NCI-H128 (cell line): ENCODE data around the gene DIS3L.
"Not testable (repeated sequence)": the region's sequence is repeated elsewhere in the genome, so short reads cannot be mapped to it uniquely, and the experiment has no call there.

Source experiments
- DNase-seq: peaks from one replicate; lab custom pipeline; 2025; ENCODE audit not compliant: unreplicated experiment; lab: John Stamatoyannopoulos, UW

The DIS3L gene

DNA sequence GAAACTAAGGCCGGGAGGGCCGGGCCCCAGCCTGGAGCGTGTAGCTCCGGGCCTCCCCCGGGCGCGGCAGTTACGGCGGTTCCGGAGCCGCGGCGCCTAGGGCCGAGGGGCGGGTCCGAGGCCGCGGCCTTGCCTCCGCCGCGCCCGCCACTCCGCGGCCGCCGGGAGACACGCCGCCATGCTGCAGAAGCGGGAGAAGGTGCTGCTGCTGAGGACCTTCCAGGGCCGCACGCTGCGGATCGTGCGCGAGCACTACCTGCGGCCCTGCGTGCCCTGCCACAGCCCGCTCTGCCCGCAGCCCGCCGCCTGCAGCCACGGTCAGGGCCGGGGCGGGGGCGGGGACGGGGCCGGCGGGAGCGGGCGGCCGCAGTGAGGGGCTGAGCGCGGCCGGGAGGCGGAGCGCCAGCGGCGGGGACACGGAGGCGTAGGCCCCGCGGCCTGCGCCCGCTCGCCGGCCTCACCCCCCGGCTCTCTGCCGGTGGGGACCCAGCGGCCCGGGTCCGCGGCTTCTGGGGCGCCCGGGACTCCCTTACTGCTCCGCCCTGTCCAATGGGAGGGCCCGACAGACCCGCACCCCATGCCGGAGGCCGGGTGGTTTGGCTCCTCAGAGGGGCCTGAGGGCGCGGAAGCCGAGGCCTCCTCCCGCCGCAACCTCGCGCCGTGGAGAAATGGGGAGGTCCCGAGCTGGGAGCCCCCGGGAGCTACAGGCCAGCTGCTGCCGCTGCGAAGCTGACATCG is at the start of gene DIS3L:
DIS3L (plus strand) TSS at position 150 of the 738 bp plus-strand sequence; CDS start at position 179, 29 bp downstream.
- no peak for DNase-seq

DNA sequence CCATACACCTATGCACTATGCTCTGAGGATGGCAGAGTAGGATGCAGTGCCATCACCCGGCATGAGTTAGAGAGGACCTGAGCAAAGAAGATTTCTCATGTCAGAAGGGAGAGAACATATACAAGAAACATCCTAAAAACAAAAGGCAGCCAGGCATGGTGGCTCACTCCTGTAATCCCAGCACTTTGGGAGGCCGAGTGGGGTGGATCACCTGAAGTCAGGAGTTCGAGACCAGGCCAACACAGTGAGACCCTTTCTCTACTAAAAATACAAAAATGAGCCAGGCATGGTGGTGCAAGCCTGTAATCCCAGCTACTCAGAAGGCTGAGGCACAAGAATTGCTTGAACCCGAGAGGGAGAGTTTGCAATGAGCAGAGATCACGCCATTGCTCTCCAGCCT is 47.5 kb upstream of the DIS3L start:
- DNase-seq = not testable (repeated sequence)

DNA sequence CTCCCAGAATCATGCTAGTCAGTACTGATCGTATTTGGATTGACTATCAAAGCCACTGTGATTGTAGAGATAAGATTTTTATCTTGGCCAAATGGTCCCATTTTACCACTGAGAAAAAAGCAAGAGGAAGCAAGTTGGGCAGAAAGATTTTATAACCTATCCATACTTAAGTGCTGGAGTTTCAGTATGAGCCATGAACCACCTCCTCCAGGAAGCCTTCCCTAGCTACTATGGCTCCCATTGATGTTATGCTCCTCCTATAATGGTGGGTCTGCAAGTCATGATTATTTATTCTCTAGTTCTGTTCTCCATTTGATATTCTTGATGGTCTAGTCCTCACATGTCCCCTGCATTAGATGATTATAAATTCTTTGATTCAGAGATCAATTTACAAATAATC is 46.4 kb upstream of the DIS3L start:
- no peak for DNase-seq

DNA sequence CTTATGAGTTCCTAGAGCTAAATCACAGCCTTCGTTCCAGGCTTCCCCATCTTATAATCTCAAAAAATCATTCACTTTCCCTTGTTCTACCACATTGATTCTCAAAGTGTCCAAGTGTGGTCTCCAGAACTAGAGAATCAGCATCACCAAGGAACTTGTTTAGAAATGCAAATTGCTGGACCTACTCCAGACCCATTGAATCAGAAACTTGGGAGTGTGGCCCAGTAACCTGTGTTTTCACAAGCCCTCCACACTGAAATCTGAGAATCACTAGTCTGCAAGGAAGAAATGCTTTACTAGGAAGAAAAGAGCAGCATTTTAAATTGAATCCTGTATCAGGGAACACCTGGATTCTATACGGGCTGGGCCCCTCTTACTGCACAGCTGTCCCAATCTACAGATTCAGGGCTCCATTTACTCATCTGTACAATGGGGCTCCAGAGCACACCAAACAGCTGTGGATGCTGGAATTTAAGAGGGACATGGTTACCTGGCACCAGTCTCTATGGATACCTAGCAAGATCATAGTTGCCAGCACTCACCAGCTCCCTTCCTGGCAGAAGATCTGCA is 43.7 kb upstream of the DIS3L start:
- DNase-seq = no peak

DNA sequence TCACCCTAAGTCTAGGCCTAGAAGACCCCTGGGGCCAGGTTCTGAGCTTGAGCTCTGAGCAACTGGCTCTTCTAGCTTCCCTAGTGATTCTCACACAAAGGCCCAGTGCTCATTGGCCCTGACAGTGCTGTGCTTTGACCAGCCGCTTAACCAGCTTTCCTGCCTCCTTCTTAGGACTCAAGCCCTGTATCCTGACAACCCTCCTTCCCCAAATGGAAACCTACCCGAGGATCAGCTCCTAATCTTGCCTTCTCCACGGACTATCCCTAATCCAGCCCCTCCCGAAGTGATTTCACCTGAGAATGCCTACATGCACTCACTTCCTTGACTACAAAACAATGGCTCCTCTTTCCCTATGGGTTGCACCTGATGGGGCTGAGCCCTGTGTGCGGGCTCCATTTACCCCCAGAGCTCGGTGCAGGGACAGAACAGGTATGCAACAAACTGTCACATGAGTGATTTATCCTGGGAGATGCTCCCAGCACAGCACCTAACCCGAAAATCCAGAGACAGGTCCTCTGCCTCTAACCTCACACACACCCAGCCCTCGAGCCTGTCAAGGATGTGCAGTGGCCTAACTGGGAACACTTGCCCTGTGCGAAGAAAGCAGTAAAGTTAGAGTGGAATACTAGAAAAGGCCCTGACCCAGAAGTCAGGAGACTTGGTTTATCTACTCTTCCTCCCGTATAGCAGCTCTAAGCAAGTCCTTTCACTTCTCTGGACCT is 42.1 kb upstream of the DIS3L start:
- no peak for DNase-seq

DNA sequence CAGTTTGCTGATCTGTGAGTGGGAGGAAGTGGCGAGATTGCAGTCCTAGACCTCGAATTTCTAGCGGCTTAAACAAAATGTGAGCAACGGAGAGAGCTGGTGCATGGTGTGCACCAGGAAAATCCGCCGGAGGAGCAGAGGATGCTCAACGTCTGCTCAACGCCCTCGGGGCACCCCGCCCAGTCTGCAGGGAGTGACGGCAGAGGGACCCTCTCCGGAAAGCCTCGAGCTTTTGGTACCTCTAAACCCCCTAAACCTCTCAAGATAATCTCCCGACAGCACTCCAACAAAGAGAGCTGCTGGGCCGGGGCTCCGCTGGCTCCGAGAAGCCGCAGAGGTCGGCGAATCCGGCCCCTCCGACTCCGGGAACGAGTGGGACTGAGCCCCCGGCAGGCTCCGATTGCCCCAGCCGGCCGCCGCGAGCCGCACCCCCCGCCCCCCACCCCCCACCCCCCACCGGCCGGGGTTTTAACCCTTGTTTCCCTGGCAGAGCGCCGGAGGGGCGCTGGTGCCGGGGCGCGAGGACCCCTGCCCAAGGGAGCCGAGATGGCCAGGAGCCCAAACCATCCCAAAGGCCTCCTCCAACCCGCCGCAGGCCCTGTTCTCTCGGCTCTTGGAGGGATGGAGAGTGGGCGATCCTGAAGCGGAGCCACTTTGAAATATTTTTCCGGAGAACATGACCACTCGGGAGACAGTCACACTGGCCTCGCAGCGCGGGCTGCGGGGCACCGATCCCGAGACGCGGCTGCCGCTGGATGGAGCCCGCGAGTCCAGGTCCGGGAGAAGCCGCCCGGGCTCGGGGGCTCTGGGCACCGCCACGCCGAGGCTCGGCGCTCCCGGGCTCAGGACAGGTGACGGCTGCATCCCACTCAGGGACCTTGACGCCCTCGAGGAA is 41.3 kb upstream of the DIS3L start:
- no peak for DNase-seq

DNA sequence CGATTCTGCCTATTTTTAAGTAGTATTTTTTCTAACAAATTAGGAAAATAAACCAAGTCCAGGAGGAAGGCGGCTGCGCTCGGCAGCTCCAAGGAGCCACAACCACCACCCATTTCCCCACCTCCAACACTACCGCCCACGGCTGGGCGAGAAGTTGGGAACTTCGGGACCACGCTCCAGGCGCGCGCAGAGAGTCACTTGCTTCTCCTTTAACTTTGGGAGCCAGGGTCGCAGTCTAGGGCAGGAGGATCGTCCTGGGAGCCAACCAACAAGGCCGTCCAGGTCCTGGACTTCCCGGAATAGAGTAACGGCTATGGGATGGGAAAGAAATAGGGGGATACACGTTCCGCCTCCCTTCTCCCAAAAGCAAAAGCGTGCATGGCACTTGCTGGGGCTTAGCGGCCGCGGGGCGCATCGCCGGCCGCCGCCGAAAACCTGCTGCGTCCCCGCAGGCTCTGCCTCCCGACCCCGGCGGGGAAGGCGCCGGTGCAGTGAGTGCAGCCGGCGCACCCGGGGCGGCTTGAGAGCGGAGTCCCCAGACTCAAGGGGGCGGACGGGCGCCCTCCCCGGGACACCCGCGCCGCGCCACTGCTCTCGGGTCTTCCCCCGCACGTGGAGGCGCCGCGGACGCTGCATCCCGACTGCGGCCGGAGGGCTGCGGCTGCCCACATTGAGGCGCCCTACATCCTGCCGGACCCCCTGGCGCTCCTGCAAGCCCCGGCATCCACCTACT is 40.5 kb upstream of the DIS3L start:
- DNase-seq = no peak

DNA sequence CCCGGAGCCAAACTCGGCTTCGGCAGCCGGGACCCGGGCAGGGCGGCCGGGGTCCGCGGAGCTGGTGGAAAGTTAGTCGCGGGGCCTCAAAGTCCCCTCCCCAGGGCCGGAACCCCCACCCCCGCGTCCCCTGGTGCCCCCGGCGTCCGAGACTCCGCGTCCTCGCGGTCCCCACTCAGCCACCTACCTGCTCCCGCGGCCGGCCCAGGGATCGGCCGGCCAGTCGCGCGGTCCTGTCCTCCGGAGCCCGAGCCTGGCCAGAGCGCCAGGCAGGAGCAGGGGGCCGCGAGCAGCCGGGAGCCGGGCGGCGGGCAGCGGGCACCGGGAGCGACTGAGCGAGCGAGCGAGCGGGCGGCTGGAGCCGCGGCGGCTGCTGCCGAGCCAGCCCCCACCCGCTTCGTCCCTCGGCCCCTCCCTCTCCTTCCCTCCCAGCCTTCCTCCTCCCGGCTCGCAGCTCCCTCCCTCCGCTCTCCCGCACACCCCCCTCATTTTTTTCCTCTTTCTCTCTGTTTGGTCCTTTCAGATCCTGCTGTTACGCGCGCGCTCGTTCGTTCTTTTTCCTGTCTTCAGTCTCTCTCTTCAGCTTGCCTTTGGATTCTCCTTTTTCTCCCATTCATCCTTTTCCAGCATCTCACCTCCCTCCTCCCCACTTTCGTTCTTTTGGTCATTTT is 39.8 kb upstream of the DIS3L start, which contains the start of gene MEGF11:
MEGF11 (minus strand) TSS at position 333 of the 671 bp plus-strand sequence. CDS start 125,347 bp downstream, outside the sequence.
- no peak for DNase-seq

DNA sequence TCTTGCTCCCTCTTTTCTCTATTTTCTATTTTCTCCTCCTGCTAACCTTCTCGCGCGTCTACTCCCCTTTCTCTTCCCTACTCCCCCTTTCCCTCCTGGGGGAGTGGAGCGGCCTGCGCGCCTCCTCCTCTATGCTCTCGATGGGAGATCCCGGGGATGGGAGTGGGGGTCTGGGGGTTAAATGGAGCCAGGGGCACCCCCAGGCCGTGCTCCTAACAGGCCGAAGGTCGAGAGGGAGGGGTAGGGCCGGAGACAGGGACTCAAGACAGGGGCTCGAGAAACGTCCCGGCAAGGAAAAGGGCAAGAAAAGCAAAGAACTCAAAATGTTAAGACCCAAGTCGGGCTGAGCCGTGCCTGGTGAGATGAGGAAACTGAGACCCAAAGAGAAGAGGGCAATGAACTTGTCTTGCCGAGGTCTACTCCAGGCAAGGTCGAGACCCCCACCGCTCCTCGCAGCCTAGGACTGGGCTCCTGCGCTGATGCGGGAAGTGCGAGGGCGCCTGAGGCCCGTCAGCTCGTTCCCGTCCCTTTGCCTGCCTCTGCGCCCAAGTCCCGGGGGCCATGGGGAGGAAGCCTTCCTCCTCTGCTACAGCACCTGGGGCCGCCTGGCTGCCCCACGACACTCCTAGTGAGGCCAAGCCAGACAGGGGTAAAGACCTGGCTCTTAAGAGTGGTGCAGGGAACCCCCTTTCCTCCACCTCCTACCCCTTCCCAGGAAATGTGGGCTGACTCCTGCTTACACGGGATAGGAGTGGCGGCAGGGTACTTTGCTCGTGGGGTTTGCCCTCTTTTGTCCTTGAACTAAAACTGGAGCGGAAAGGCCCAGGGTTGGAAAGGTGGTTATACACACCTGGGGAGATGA is 39.0 kb upstream of the DIS3L start:
- no peak for DNase-seq

DNA sequence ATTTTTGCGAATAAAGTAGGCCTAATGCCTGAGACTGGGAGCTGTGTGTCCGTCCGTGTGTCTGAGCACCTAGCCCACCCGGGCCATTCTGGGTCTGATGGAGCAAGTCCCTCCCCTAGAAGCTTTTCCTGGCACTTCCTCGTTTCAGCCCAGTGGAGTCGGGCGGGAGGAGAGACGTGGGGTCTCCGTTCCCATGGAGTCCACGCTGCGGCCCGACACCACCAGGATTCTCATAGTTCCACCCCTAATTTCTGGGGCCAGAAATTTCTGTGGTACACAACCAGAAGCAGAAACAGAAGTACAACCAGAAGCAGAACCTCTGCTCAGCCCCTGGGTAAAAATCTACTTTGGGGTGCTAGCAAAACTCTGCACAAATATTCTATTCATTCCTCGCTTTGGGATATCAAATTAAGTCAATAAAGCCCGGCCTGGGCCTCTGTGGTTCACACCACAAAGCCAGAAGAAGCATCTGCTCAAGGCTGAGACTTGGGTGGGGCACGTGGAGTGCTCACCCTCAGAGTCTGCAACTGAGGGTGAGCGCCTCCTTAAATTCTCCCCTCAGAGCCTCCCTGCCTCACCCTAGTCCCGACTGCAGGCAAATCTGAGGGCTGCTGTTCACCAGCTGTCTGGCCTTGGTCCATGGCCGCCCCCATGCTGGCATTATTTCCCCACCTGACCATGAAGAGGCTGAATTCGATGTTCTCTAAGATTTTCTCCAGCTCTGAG is 38.3 kb upstream of the DIS3L start:
- DNase-seq = no peak

DNA sequence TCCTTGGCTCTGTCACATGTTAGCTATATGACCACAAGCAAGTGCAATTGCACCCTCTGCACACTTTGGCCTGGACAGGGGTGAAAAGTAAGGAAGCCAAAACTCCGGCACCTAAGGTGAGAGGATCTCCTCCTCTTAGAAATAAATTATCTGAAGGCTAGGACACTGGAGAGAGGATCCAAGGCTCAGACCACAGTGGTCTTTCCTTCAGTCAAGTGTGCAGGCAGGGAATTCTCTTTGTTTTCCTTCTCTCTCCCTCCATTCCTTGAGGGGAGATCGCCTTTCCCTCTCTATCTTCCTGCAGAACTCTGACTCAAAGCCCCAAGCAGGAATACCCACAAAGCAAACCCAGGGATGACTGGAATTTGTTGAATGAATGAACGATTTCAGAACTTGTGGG is 36.7 kb upstream of the DIS3L start:
- DNase-seq = no peak

DNA sequence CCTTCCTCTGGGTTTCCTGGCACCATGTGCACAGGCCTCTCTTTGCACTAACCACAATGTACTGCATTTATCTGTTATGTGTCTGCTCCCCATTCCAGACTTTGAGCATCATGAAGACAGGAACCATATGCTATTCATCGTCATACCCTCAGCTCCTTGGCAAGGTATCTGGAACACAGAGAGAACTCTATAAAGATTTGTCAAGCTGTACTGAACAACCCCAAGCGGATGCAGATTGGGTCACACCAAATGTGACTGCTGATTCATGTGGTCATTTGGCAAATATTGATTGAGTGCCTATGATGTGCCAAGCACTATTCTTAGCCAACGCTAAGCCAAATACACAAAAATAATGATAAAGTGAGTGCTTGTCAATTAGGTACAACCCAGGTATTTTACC is 32.3 kb upstream of the DIS3L start:
- DNase-seq = no peak

DNA sequence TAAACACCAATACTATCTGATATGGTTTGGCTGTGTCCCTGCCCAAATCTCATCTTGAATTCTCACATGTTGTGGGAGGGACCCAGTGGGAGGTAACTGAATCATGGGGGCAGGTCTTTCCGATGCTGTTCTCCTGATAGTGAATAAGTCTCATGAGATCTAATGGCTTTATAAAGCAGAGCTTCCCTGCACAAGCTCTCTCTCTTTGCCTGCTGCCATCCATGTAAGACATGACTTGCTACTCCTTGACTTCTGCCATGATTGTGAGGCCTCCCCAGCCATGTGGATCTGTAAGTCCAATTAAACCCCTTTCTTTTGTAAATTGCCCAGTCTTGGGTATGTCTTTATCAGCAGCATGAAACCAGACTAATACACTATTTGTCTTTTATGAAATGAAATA is 30.5 kb upstream of the DIS3L start:
- DNase-seq = not testable (repeated sequence)

DNA sequence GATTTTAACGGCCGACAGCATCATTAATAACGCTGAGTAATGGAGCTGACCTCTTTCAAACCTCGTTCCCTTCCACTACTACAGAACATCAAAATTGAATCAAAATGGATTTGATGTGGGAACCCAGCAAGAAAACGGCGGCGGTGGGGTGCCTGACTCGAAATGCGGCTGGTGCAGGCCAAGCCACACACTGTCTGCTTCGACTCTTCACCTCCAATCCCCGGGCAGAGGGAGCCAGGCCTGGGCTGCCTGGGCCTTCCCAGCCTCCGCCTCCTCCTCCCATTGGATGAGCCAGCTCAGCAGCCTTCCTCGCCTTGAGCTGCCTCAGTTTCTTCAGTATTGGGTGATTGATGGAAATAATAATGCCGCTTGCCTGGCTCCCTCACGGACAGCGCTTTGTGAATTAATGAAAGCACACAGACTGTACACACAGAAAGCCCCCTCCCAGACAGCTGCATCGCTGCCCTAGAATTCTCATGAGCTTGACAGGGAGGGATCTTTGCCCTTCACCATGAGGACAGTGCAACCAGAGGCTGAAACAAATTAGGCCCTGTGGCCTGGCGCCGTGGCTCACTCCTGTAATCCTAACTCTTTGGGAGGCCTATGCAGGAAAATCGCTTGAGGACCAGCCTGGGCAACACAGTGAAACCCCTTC is 28.4 kb upstream of the DIS3L start:
- no peak for DNase-seq

DNA sequence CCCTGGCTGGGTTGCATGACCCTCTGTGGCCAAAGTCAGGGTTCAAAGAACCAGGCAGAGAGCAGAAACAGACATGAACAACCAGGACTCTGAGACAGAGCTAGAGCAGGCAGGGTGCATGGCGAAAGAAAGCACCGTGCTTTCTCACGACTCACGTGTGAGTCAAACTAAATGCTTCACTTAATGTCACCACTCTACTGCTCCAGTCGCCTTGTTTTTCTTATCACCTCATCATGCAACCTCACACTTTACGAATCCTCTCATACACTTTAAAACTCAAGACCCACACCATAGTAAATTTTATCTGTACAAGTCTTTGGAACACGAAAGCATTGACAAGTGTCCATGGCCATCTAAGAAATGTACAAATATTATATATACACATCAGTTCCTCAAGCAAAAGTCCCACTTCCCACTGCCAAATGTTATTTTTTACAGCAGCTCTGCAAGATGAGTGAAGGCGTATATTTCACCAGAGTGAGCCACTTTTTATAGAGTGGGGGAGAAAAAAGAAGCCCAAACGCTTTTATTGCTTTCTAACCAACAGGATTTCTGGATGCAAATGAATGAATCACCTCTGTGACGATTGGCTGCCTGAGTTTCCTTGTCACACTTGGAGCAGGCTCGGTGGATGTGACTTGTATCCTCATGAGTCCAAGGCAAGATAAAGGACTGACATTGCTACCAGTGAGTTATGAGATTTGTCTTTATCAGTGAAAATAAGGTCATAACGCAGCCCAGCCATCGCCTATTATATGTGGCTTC is 23.9 kb upstream of the DIS3L start:
- no peak for DNase-seq

DNA sequence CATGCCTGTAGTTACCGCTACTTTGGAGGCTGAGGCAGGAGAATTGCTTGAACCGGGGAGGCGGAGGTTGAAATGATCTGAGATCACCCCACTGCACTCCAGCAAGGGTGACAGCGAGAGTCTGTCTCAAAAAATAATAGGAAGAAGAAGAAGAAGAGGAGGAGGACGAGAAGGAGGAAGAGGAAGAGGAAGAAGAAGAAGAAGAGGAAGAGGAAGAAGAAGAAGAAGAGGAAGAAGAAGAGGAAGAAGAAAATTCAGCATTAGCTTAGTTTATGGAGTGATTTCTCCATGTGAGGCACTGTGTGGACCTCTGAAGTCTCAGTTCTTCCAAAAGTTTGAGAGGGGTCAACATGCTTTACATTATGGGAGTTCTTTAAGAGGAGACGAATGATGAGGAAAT is 22.4 kb upstream of the DIS3L start:
- DNase-seq = no peak

DNA sequence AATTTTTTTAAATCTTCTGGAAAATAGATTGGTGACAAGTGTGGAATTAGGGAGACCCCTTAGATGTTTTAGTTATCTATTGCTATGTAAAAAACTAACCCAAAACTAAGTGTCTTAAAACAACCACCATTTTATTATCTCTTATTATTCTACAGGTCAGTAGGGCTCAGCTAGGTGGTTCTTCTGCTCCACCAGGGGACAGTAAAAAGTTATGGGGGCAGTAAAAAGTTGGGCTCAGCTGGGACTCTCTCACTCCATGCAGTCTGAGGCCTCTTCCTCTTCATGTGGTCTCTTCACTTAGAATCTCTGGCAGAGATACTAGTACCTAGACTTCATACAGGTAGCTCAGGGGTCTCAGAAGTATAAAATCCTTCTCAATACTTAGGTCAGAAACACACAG is 18.0 kb upstream of the DIS3L start:
- DNase-seq = no peak
